GM06990 (cell line): ENCODE measurements around the gene TMEM163.
"Not testable (repeated sequence)": the region's sequence is repeated elsewhere in the genome, so short reads cannot be mapped to it uniquely, and the experiment has no call there.

ENCODE experiments used
- DNase-seq: peaks from one replicate; pipeline ENCODE4 v3.0.0-alpha.2; 2011; ENCODE audit not compliant: insufficient read length; ENCODE audit errors: extremely low read depth
- H3K27me3 ChIP-seq: replicated peaks from 2 replicates; pipeline ENCODE4 v1.6.0; 2011; ENCODE audit warnings: low read length; ENCODE audit not compliant: control insufficient read depth, insufficient read depth
- H3K36me3 ChIP-seq: 2 replicates; pipeline ENCODE4 v1.5.1; 2011; ENCODE audit warnings: low read length; ENCODE audit not compliant: control insufficient read depth, insufficient read depth
- H3K4me3 ChIP-seq: replicated peaks from 2 replicates; pipeline ENCODE4 v1.5.1; 2011; ENCODE audit warnings: low read depth, mild to moderate bottlenecking, control low read depth, low read length
- CTCF ChIP-seq: IDR thresholded peaks from 2 replicates; pipeline ENCODE4 v1.5.1; 2011; ENCODE audit warnings: low read length, control low read depth, mild to moderate bottlenecking, inconsistent platforms; ENCODE audit not compliant: insufficient read depth, poor library complexity, severe bottlenecking

Gene TMEM163

GRCh38 chr2:134489732-134490384 is 228.9 kb downstream of the TMEM163 start:
- 0 out of 2 replicates have a peak, but pooled peaks cover 1% of the 10 kb centered on the region for H3K27me3 ChIP-seq
- no peak for DNase-seq
- H3K4me3 ChIP-seq: no peak overlapping the region
- no peak for TF ChIP-seq CTCF
- H3K36me3 ChIP-seq: no peaks in the 10 kb centered on the region

GRCh38 chr2:134482766-134483340 is 235.9 kb downstream of the TMEM163 start:
- Histone ChIP-seq H3K36me3 (no peaks in the 10 kb centered on the region), H3K27me3 (no peaks in the 10 kb centered on the region), H3K4me3 (no peak overlapping the region)
- no peak for TF ChIP-seq CTCF
- DNase-seq: no peak

GRCh38 chr2:134482131-134482723 is 236.6 kb downstream of the TMEM163 start:
- no peak for TF ChIP-seq CTCF
- no peak for DNase-seq
- no peaks in the 10 kb centered on the region for H3K36me3 ChIP-seq
- H3K4me3 ChIP-seq: no peak overlapping the region
- no peaks in the 10 kb centered on the region for H3K27me3 ChIP-seq

- TF ChIP-seq CTCF: no peak
- no peak for DNase-seq
- H3K36me3 ChIP-seq: no peaks in the 10 kb centered on the region
- no peaks in the 10 kb centered on the region for H3K27me3 ChIP-seq
- H3K4me3 ChIP-seq: no peak overlapping the region
These were observed 239.0 kb downstream of the TMEM163 start for GRCh38 chr2:134479696-134480330.

- not testable (repeated sequence) for H3K36me3 ChIP-seq, H3K27me3 ChIP-seq, DNase-seq, H3K4me3 ChIP-seq
These were observed 241.8 kb downstream of the TMEM163 start for GRCh38 chr2:134476982-134477381.

- Histone ChIP-seq H3K4me3 (no peak overlapping the region), H3K27me3 (no peaks in the 10 kb centered on the region), H3K36me3 (no peaks in the 10 kb centered on the region)
- DNase-seq: no peak
- no peak for TF ChIP-seq CTCF
These were observed 248.1 kb downstream of the TMEM163 start for GRCh38 chr2:134470561-134471168.
